HUES6 (cell line): ENCODE results near the gene KLHDC8B.

Experiments
- H3K27ac ChIP-seq: 2 replicates; pipeline ENCODE4 v1.7.0; 2013; ENCODE audit warnings: low read depth, mild to moderate bottlenecking, low read length, inconsistent platforms
- H3K27me3 ChIP-seq: 2 replicates; pipeline ENCODE4 v1.6.1; 2013; ENCODE audit warnings: low read length; ENCODE audit not compliant: control insufficient read depth, insufficient read depth
- H3K36me3 ChIP-seq: 2 replicates; pipeline ENCODE4 v1.6.1; 2013; ENCODE audit warnings: low read length; ENCODE audit not compliant: control insufficient read depth, insufficient read depth
- H3K4me1 ChIP-seq: 2 replicates; pipeline ENCODE4 v1.6.1; 2013; ENCODE audit warnings: low read length; ENCODE audit not compliant: control insufficient read depth, insufficient read depth
- H3K4me3 ChIP-seq: 2 replicates; pipeline ENCODE4 v1.5.1; 2013; ENCODE audit warnings: low read depth, low read length
- H3K9ac ChIP-seq: one replicate; pipeline ENCODE4 v1.6.1; 2013; ENCODE audit warnings: mild to moderate bottlenecking, low read length
- H3K9me3 ChIP-seq: 2 replicates; pipeline ENCODE4 v1.6.1; 2013; ENCODE audit warnings: low read depth, low read length; ENCODE audit not compliant: control insufficient read depth, insufficient read depth

Gene KLHDC8B

GRCh38 chr3:49132437-49133225 is 38.8 kb upstream of the KLHDC8B start, which contains the start of gene LAMB2:
Gene LAMB2, minus strand, starts transcription at chr3:49133050. Its CDS starts 183 bp downstream, at chr3:49132867.
- H3K9ac ChIP-seq = peak within 1 kb of the TSS; percentile 76
- peaks cover 19% of the 10 kb centered on the region; the same call in 1 of the 2 replicates for H3K36me3 ChIP-seq
- peak within 1 kb of the TSS; percentile 79 for H3K4me3 ChIP-seq
- H3K9me3 ChIP-seq = no peaks in the 10 kb centered on the region
- H3K27me3 ChIP-seq = no peaks in the 10 kb centered on the region
- peaks cover 8% of the 10 kb centered on the region for H3K4me1 ChIP-seq
- peak within 1 kb of the TSS; percentile 33; the same call in 1 of the 2 replicates for H3K27ac ChIP-seq

GRCh38 chr3:49133226-49133951 is 38.0 kb upstream of the KLHDC8B start:
- Histone ChIP-seq H3K36me3 (peaks cover 14% of the 10 kb centered on the region; the same call in 1 of the 2 replicates), H3K4me1 (peaks cover 8% of the 10 kb centered on the region), H3K27me3 (no peaks in the 10 kb centered on the region), H3K27ac (peak overlapping the region; percentile 33; the same call in 1 of the 2 replicates), H3K4me3 (peak overlapping the region; percentile 79), H3K9me3 (no peaks in the 10 kb centered on the region), H3K9ac (peak overlapping the region; percentile 76)

- Histone ChIP-seq H3K4me3 (no peak overlapping the region; the same call in 1 of the 2 replicates), H3K27ac (no peak overlapping the region), H3K36me3 (peaks cover 10% of the 10 kb centered on the region; the same call in 1 of the 2 replicates), H3K27me3 (no peaks in the 10 kb centered on the region), H3K9me3 (no peaks in the 10 kb centered on the region), H3K9ac (no peak overlapping the region), H3K4me1 (peaks cover 8% of the 10 kb centered on the region)
Measured at GRCh38 chr3:49134471-49135265, 36.7 kb upstream of the KLHDC8B start.

GRCh38 chr3:49135499-49135898 is 35.9 kb upstream of the KLHDC8B start:
- Histone ChIP-seq H3K36me3 (peaks cover 5% of the 10 kb centered on the region; the same call in 1 of the 2 replicates), H3K27ac (no peak overlapping the region), H3K4me1 (peaks cover 8% of the 10 kb centered on the region), H3K4me3 (no peak overlapping the region), H3K9ac (no peak overlapping the region), H3K9me3 (no peaks in the 10 kb centered on the region), H3K27me3 (no peaks in the 10 kb centered on the region)

GRCh38 chr3:49140080-49140479 is 31.3 kb upstream of the KLHDC8B start:
- no peak overlapping the region for H3K27ac ChIP-seq
- H3K36me3 ChIP-seq = no peaks in the 10 kb centered on the region
- H3K9me3 ChIP-seq = peaks cover 22% of the 10 kb centered on the region
- no peaks in the 10 kb centered on the region for H3K4me1 ChIP-seq
- no peak overlapping the region for H3K9ac ChIP-seq
- H3K27me3 ChIP-seq = no peaks in the 10 kb centered on the region
- no peak overlapping the region for H3K4me3 ChIP-seq

- Histone ChIP-seq H3K9ac (no peak overlapping the region), H3K36me3 (no peaks in the 10 kb centered on the region), H3K4me1 (no peaks in the 10 kb centered on the region), H3K9me3 (peaks cover 8% of the 10 kb centered on the region), H3K27me3 (peaks cover 2% of the 10 kb centered on the region; the same call in 1 of the 2 replicates), H3K4me3 (no peak overlapping the region), H3K27ac (no peak overlapping the region)
Measured at GRCh38 chr3:49148159-49148558, 23.2 kb upstream of the KLHDC8B start.

GRCh38 chr3:49151610-49152009 is 19.8 kb upstream of the KLHDC8B start:
- H3K9ac ChIP-seq = no peak overlapping the region
- H3K27ac ChIP-seq = no peak overlapping the region
- no peaks in the 10 kb centered on the region for H3K4me1 ChIP-seq
- no peaks in the 10 kb centered on the region for H3K9me3 ChIP-seq
- H3K4me3 ChIP-seq = no peak overlapping the region
- H3K36me3 ChIP-seq = no peaks in the 10 kb centered on the region
- H3K27me3 ChIP-seq = peaks cover 2% of the 10 kb centered on the region

GRCh38 chr3:49153349-49153912 is 18.0 kb upstream of the KLHDC8B start:
- Histone ChIP-seq H3K9me3 (no peaks in the 10 kb centered on the region), H3K27ac (no peak overlapping the region), H3K4me3 (no peak overlapping the region), H3K36me3 (no peaks in the 10 kb centered on the region), H3K9ac (no peak overlapping the region), H3K27me3 (no peaks in the 10 kb centered on the region; the same call in none of the 2 replicates), H3K4me1 (0 out of 2 replicates have a peak, but pooled peaks cover 3% of the 10 kb centered on the region)

GRCh38 chr3:49157289-49157688 is 14.1 kb upstream of the KLHDC8B start:
- Histone ChIP-seq H3K27ac (no peak overlapping the region), H3K4me3 (no peak overlapping the region), H3K9me3 (no peaks in the 10 kb centered on the region), H3K36me3 (no peaks in the 10 kb centered on the region), H3K27me3 (no peaks in the 10 kb centered on the region; the same call in none of the 2 replicates), H3K4me1 (0 out of 2 replicates have a peak, but pooled peaks cover 3% of the 10 kb centered on the region), H3K9ac (no peak overlapping the region)

- H3K4me3 ChIP-seq = no peak overlapping the region
- peaks cover 7% of the 10 kb centered on the region for H3K36me3 ChIP-seq
- H3K9me3 ChIP-seq = no peaks in the 10 kb centered on the region
- H3K27me3 ChIP-seq = no peaks in the 10 kb centered on the region; the same call in none of the 2 replicates
- H3K27ac ChIP-seq = no peak overlapping the region
- 0 out of 2 replicates have a peak, but pooled peaks cover 3% of the 10 kb centered on the region for H3K4me1 ChIP-seq
- H3K9ac ChIP-seq = no peak overlapping the region
Measured at GRCh38 chr3:49158103-49158709, 13.2 kb upstream of the KLHDC8B start.
